GM20000 (cell line): Measurements from ENCODE around the gene ATP10B.

Experiments
- DNase-seq: peaks from one replicate; pipeline ENCODE4 v3.0.0; 2012; ENCODE audit warnings: low spot score
- CTCF ChIP-seq: IDR thresholded peaks from 2 replicates; pipeline ENCODE4 v1.5.1; 2012; ENCODE audit warnings: mild to moderate bottlenecking, control low read depth; ENCODE audit errors: extremely low read depth, missing control alignments

ATP10B gene

GRCh38 chr5:160792281-160792680 is 59.7 kb downstream of the ATP10B start:
- no peak for DNase-seq
- no peak for TF ChIP-seq CTCF

GRCh38 chr5:160789219-160789859 is 62.7 kb downstream of the ATP10B start:
- no peak for TF ChIP-seq CTCF
- DNase-seq, result no peak

GRCh38 chr5:160788102-160788660 is 63.8 kb downstream of the ATP10B start:
- no peak for DNase-seq
- TF ChIP-seq CTCF, result no peak

GRCh38 chr5:160787240-160787639 is 64.8 kb downstream of the ATP10B start:
- DNase-seq, result peak; percentile 9
- TF ChIP-seq CTCF, result peak; percentile 14

- DNase-seq, result no peak
- TF ChIP-seq CTCF, result no peak
These were observed 77.2 kb downstream of the ATP10B start for GRCh38 chr5:160774666-160775315.

GRCh38 chr5:160773646-160774410 is 78.2 kb downstream of the ATP10B start:
- DNase-seq, result no peak
- TF ChIP-seq CTCF, result no peak

GRCh38 chr5:160772854-160773253 is 79.2 kb downstream of the ATP10B start:
- TF ChIP-seq CTCF, result no peak
- no peak for DNase-seq
